H1 (cell line): ENCODE data around the gene VIM. TPM values are rescaled to one million over a fixed set of nuclear protein-coding genes. Genes with fewer than 3 reads are reported as not detected.

Experiments
- EP300 ChIP-seq, 2 experiments: IDR thresholded peaks; 1 replicate in 1 of 2; 2 replicates in 1 of 2; pipeline ENCODE4 v1.6.1; 2011 to 2012; ENCODE audit warnings: low read depth in 2 of 2, low read length in 2 of 2, mild to moderate bottlenecking in 2 of 2, borderline replicate concordance in 1 of 2, inconsistent platforms in 1 of 2, moderate library complexity in 1 of 2
- EZH2 ChIP-seq: fragments of 200-600 bp; sonication (generic); IDR thresholded peaks from 2 replicates; pipeline ENCODE4 v1.7.1; 2012; ENCODE audit warnings: low read depth, mild to moderate bottlenecking, moderate library complexity, low read length, inconsistent platforms; ENCODE audit not compliant: severe bottlenecking
- GABPA ChIP-seq: IDR thresholded peaks from 2 replicates; pipeline ENCODE4 v1.6.1; 2011; ENCODE audit warnings: mild to moderate bottlenecking, low read length, moderate library complexity, borderline replicate concordance; ENCODE audit not compliant: insufficient read depth
- KDM4A ChIP-seq: IDR thresholded peaks from one replicate; pipeline ENCODE4 v1.7.1; 2012; ENCODE audit warnings: low read depth, mild to moderate bottlenecking, moderate library complexity, low read length, inconsistent platforms; ENCODE audit not compliant: severe bottlenecking
- POLR2AphosphoS5 ChIP-seq: IDR thresholded peaks from 2 replicates; pipeline ENCODE4 v1.6.1; 2011; ENCODE audit warnings: low read depth, low read length
- RFX5 ChIP-seq: IDR thresholded peaks from 2 replicates; pipeline ENCODE4 v1.6.1; 2011; ENCODE audit warnings: low read depth, low read length, improper control_type of control experiment, borderline replicate concordance
- RNF2 ChIP-seq: fragments of 200-900, 300-1000 bp; sonication (generic); IDR thresholded peaks from 2 replicates; pipeline ENCODE4 v1.7.1; 2016; ENCODE audit warnings: borderline replicate concordance, low read depth, mild to moderate bottlenecking, antibody characterized with exemption, low read length; ENCODE audit not compliant: poor library complexity, severe bottlenecking; ENCODE audit errors: missing control alignments
- SIN3A ChIP-seq, 2 experiments: IDR thresholded peaks in 1 of 2; conservative IDR thresholded peaks in 1 of 2; 2 replicates each; pipeline ENCODE4 v1.6.1; 2011 to 2012; ENCODE audit warnings: low read length in 2 of 2, improper control_type of control experiment in 1 of 2, low read depth in 1 of 2, mild to moderate bottlenecking in 1 of 2
- TAF1 ChIP-seq: IDR thresholded peaks from 2 replicates; pipeline ENCODE4 v1.6.1; 2011; ENCODE audit warnings: mild to moderate bottlenecking, low read depth, low read length
- TAF7 ChIP-seq: optimal IDR thresholded peaks from 2 replicates; pipeline ENCODE3; 2011; ENCODE audit warnings: low read depth, mild to moderate bottlenecking, inconsistent platforms, low read length, moderate library complexity, borderline replicate concordance
- polyA plus RNA-seq, 7 experiments: library from polyadenylated mRNA; depleted of rRNA in 3 of 7; stranded (reverse) in 5 of 7; unstranded in 2 of 7; fragments of >200 nt in 5 of 7; fragments of 200-250 nt in 2 of 7; gene quantifications; 1 replicate in 5 of 7; 2 replicates in 1 of 7; 4 replicates in 1 of 7; pipeline versions ENCODE4 v1.2.1 to v1.2.3, GENCODE V29; 2011 to 2013; ENCODE audit warnings: missing spikeins in 2 of 7, mixed read lengths in 2 of 7
- total RNA-seq: library from RNA; stranded (reverse); fragmentation: NEBNext Ultra II Directional; extraction: Animal tissue kit (Norgen Biotek cat#: 25700); gene quantifications from 2 replicates; pipeline ENCODE4 v1.2.1, GENCODE V29; 2021
- TF ChIP-seq, protein P1 (sequence below): IDR thresholded peaks from 2 replicates; pipeline ENCODE4 v1.6.1; 2012; ENCODE audit warnings: inconsistent platforms

Gene VIM
- total and polyA plus RNA-seq, 2 of the 8 experiments (the other 6 are each of a cell fraction or from before 2014, with no cell fraction given): 347 to 372 TPM

GRCh38 chr10:17229016-17229716 is 1.1 kb downstream of the VIM start (continued):
- TF ChIP-seq SIN3A (conservative IDR thresholded peaks at IDR 0.05 in 1 of 2, IDR thresholded peaks at IDR 0.05 in 1 of 2; ENCODE audit: low read depth in 1 of 2, low read length in 2 of 2) (0 out of 4 replicates have a peak, but pooled peaks of 1 of the 2 experiments have one; percentile 11), EP300 (IDR thresholded peaks at IDR 0.05; ENCODE audit: borderline replicate concordance in 1 of 2, low read depth in 2 of 2, low read length in 2 of 2) (no peak), RNF2 (peak; percentile 64), EZH2 (no peak), RFX5 (no peak), GABPA (no peak), TAF7 (peak; percentile 54), TAF1 (0 out of 2 replicates have a peak, but pooled peaks have one; percentile 46), POLR2AphosphoS5 (peak; percentile 42; the same call in 1 of the 2 replicates), KDM4A (peak; percentile 96)
- TF ChIP-seq, protein P1, sequence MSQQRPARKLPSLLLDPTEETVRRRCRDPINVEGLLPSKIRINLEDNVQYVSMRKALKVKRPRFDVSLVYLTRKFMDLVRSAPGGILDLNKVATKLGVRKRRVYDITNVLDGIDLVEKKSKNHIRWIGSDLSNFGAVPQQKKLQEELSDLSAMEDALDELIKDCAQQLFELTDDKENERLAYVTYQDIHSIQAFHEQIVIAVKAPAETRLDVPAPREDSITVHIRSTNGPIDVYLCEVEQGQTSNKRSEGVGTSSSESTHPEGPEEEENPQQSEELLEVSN: peak; percentile 96
